HepG2 (cell line): ENCODE results near the gene VSIG8. TPM values are rescaled to one million over a fixed set of nuclear protein-coding genes. Genes with fewer than 3 reads are reported as not detected.

ENCODE experiments used
- ATAC-seq: fragments of 200-7000 bp; cut with Tn5 transposase; 3 replicates; pipeline ENCODE4 v1.9.1; 2020; ENCODE audit warnings: mild to moderate bottlenecking, moderate library complexity
- BruUV-seq: library from RNA; stranded (reverse); fragments of 400-500 nt; replicated peaks from 2 replicates; lab custom pipeline; 2021; lab: Mats Ljungman, UMichigan
- CTCF ChIA-PET: fragments of 300-600 bp; formaldehyde crosslinking; extraction: SDS; loops from one replicate; lab custom pipeline; 2021; ENCODE audit warnings: low total read pairs, inconsistent platforms, low intra/inter-chr PET ratio; lab: Yijun Ruan, JAX
- POLR2A ChIA-PET: fragments of 350-600 bp; sonication (Branson Sonifier 250); formaldehyde crosslinking; loops from one replicate; lab custom pipeline; 2020; ENCODE audit warnings: antibody characterized with exemption, inconsistent platforms; lab: Yijun Ruan, JAX
- DNase-seq: peaks from one replicate; pipeline ENCODE4 v3.0.0-alpha.2; 2015; ENCODE audit warnings: low spot score
- FAIRE-seq: peaks from 3 replicates; lab custom pipeline; 2011; peaks lifted over from hg19 to GRCh38; lab: Jason Lieb, UNC
- H2AFZ ChIP-seq: one replicate; pipeline ENCODE4 v1.6.1; 2011; ENCODE audit warnings: low read length, inconsistent platforms
- H3K27ac ChIP-seq: fragments of 300-600 bp; 3 replicates; pipeline ENCODE4 v1.8.0; 2011; ENCODE audit warnings: mixed run types, mild to moderate bottlenecking, mixed read lengths, low read length, inconsistent platforms; ENCODE audit not compliant: insufficient read depth; ENCODE audit errors: extremely low read length
- H3K27me3 ChIP-seq, 2 experiments: fragments of 200-600 bp in 1 of 2; 2 replicates in 1 of 2; 3 replicates in 1 of 2; pipeline versions ENCODE4 v1.6.0 to v1.8.0; 2011; ENCODE audit warnings: low read length in 2 of 2, mild to moderate bottlenecking in 2 of 2, moderate library complexity in 2 of 2, inconsistent platforms in 1 of 2; ENCODE audit not compliant: insufficient read depth in 2 of 2, control insufficient read depth in 1 of 2
- H3K36me3 ChIP-seq, 2 experiments: fragments of 200-600 bp in 1 of 2; replicated peaks in 1 of 2; 2 replicates in 1 of 2; 3 replicates in 1 of 2; pipeline versions ENCODE4 v1.5.1 to v1.8.0; 2011; ENCODE audit warnings: low read length in 2 of 2, inconsistent platforms in 1 of 2; ENCODE audit not compliant: insufficient read depth in 2 of 2, control insufficient read depth in 1 of 2
- H3K4me1 ChIP-seq: 2 replicates; pipeline ENCODE4 v1.5.1; 2012; ENCODE audit warnings: low read length, inconsistent platforms; ENCODE audit not compliant: insufficient read depth
- H3K4me2 ChIP-seq: 2 replicates; pipeline ENCODE4 v1.6.0; 2011; ENCODE audit warnings: low read depth, low read length, inconsistent platforms
- H3K4me3 ChIP-seq, 3 experiments: fragments of 200-600 bp in 1 of 3; sonication (generic), shearing (Covaris generic) in 1 of 3; replicated peaks in 1 of 3; 2 replicates each; pipeline ENCODE4 v1.5.1; 2011 to 2016; ENCODE audit warnings: low read length in 3 of 3, inconsistent platforms in 2 of 3, low read depth in 2 of 3, mild to moderate bottlenecking in 2 of 3, control low read depth in 1 of 3, mixed read lengths in 1 of 3; ENCODE audit not compliant: insufficient read depth in 1 of 3
- H3K79me2 ChIP-seq: one replicate; pipeline ENCODE4 v1.6.1; 2011; ENCODE audit warnings: low read length, inconsistent platforms; ENCODE audit not compliant: insufficient read depth
- H3K9ac ChIP-seq: 2 replicates; pipeline ENCODE4 v1.6.0; 2011; ENCODE audit warnings: mild to moderate bottlenecking, low read depth, low read length, inconsistent platforms; ENCODE audit not compliant: insufficient read depth
- H3K9me3 ChIP-seq: 2 replicates; pipeline ENCODE4 v1.5.1; 2012; ENCODE audit warnings: mild to moderate bottlenecking, low read length
- H4K20me1 ChIP-seq: 2 replicates; pipeline ENCODE4 v1.6.0; 2011; ENCODE audit warnings: inconsistent platforms, mild to moderate bottlenecking, low read length, moderate library complexity; ENCODE audit not compliant: insufficient read depth
- GATAD1 ChIP-seq: IDR thresholded peaks from 2 replicates; pipeline ENCODE4 v1.6.1; 2016; ENCODE audit warnings: missing genetic modification reagents, missing compliant biosample characterization
- GFI1 ChIP-seq: sonication (generic); formaldehyde crosslinking; IDR thresholded peaks from 2 replicates; pipeline ENCODE4 v1.5.0; 2020; ENCODE audit warnings: missing genetic modification reagents, mild to moderate bottlenecking, borderline replicate concordance
- GZF1 ChIP-seq: sonication (generic); formaldehyde crosslinking; IDR thresholded peaks from 2 replicates; pipeline ENCODE4 v1.5.1; 2020; ENCODE audit warnings: mild to moderate bottlenecking, missing genetic modification reagents
- HNF1B ChIP-seq: sonication (generic); formaldehyde crosslinking; IDR thresholded peaks from 2 replicates; pipeline ENCODE4 v1.5.1; 2020; ENCODE audit warnings: mild to moderate bottlenecking, moderate library complexity, missing genetic modification reagents
- HNRNPL ChIP-seq: fragments of 200-400 bp; formaldehyde crosslinking; IDR thresholded peaks from 2 replicates; pipeline ENCODE4 v1.6.1; 2017; ENCODE audit warnings: mild to moderate bottlenecking, low read depth, low read length
- TP53 ChIP-seq: sonication (generic); formaldehyde crosslinking; conservative IDR thresholded peaks from 2 replicates; pipeline ENCODE4 v1.4.0; 2020; ENCODE audit warnings: missing genetic modification reagents
- ZFAT ChIP-seq: sonication (generic); formaldehyde crosslinking; conservative IDR thresholded peaks from 2 replicates; pipeline ENCODE4 v1.8.1; 2023; ENCODE audit warnings: missing genetic modification reagents, inconsistent platforms
- ZNF30 ChIP-seq: sonication (generic); formaldehyde crosslinking; IDR thresholded peaks from 2 replicates; pipeline ENCODE4 v1.5.0; 2020; ENCODE audit warnings: mild to moderate bottlenecking, missing genetic modification reagents
- ZNF503 ChIP-seq: sonication (generic); formaldehyde crosslinking; IDR thresholded peaks from 2 replicates; pipeline ENCODE4 v1.4.0; 2020; ENCODE audit warnings: missing genetic modification reagents
- ZNF605 ChIP-seq: sonication (generic); formaldehyde crosslinking; IDR thresholded peaks from 2 replicates; pipeline ENCODE4 v1.8.0; 2022; ENCODE audit warnings: mild to moderate bottlenecking, missing genetic modification reagents
- ZXDC ChIP-seq: sonication (generic); formaldehyde crosslinking; IDR thresholded peaks from 2 replicates; pipeline ENCODE4 v1.5.0; 2020; ENCODE audit warnings: mild to moderate bottlenecking, missing genetic modification reagents
- WGBS: methylation state at CpG from one replicate; pipeline ENCODE4 v1.1.6; 2017; ENCODE audit warnings: low lambda C conversion rate; 5-methylcytosine and 5-hydroxymethylcytosine counted together
- in situ Hi-C: cut with HindIII; loops from 2 replicates; pipeline ENCODE4 v1.10.0; 2017; ENCODE audit warnings: low pct_unique_long_range_greater_than_20kb; ENCODE audit not compliant: extremely low pct_ligation_motif_present
- intact Hi-C: fragments of 100-400 bp; cut with micrococcal nuclease; formaldehyde crosslinking; loops from one replicate; pipeline ENCODE4 v1.10.0; 2022; ENCODE audit not compliant: unreplicated experiment
- polyA plus RNA-seq, 8 experiments: library from polyadenylated mRNA; depleted of rRNA in 3 of 8; stranded (reverse) in 7 of 8; unstranded in 1 of 8; fragments of >200 nt; fragmentation: Illumina TruSeq in 4 of 8; extraction: Trizol in 4 of 8; gene quantifications; 2 replicates each; pipeline versions ENCODE4 v1.2.1 to v1.2.3, GENCODE V29; 2011 to 2016; ENCODE audit warnings: low read depth in 4 of 8, missing spikeins in 1 of 8, mixed read lengths in 1 of 8; ENCODE audit not compliant: insufficient read depth in 1 of 8
- total RNA-seq, 5 experiments: library from RNA; depleted of rRNA; stranded (reverse); fragments of >200 nt; fragmentation: Illumina TruSeq; extraction: Trizol; gene quantifications; 2 replicates each; pipeline ENCODE4 v1.2.3, GENCODE V29; 2016; ENCODE audit warnings: low read depth in 1 of 5

Gene VSIG8
- total and polyA plus RNA-seq, 2 of the 13 experiments (the other 11 are each of a cell fraction or from before 2014, with no cell fraction given): not detected

- DNase-seq (no peak), FAIRE-seq (no peak), ATAC-seq (no peak)
- H3K27me3 ChIP-seq: peaks cover 6 to 29% of the 10 kb centered on the region in 2 experiments; a peak in 3 of 5 replicates
- H3K9ac ChIP-seq: no peak overlapping the region
- H3K27ac ChIP-seq: no peak overlapping the region
- in situ Hi-C loops: no loop called here
- ChIA-PET CTCF (no interaction called here), POLR2A (no interaction called here)
- no peaks in the 10 kb centered on the region for H3K9me3 ChIP-seq
- BruUV-seq: no TSS peak
- no peaks in the 10 kb centered on the region for H3K4me1 ChIP-seq
- no peaks in the 10 kb centered on the region for H3K79me2 ChIP-seq
- no peaks in the 10 kb centered on the region for H3K36me3 ChIP-seq
- intact Hi-C loops: no loop called here
- no peaks in the 10 kb centered on the region for H4K20me1 ChIP-seq
- H2AFZ ChIP-seq: no peak overlapping the region
- TF ChIP-seq ZNF30 (CRISPR knock-in tag) (no peak), GATAD1 (CRISPR knock-in tag) (no peak), ZNF503 (CRISPR knock-in tag) (no peak), TP53 (CRISPR knock-in tag) (no peak), ZNF605 (CRISPR knock-in tag) (no peak), ZFAT (no peak), HNF1B (no peak), ZXDC (CRISPR knock-in tag) (no peak), GZF1 (no peak), HNRNPL (no peak), GFI1 (CRISPR knock-in tag) (no peak)
- H3K4me2 ChIP-seq: no peak overlapping the region
- H3K4me3 ChIP-seq: no peak overlapping the region
- 2% methylated on average over 5 of the region's 5 CpGs for WGBS
These were observed 426 bp downstream of the VSIG8 start for GRCh38 chr1:159862031-159862430.
